ENCODE measurements around the gene USP38.
"Not testable (repeated sequence)": the region's sequence is repeated elsewhere in the genome, so short reads cannot be mapped to it uniquely, and the experiment has no call there.

The USP38 gene

DNA sequence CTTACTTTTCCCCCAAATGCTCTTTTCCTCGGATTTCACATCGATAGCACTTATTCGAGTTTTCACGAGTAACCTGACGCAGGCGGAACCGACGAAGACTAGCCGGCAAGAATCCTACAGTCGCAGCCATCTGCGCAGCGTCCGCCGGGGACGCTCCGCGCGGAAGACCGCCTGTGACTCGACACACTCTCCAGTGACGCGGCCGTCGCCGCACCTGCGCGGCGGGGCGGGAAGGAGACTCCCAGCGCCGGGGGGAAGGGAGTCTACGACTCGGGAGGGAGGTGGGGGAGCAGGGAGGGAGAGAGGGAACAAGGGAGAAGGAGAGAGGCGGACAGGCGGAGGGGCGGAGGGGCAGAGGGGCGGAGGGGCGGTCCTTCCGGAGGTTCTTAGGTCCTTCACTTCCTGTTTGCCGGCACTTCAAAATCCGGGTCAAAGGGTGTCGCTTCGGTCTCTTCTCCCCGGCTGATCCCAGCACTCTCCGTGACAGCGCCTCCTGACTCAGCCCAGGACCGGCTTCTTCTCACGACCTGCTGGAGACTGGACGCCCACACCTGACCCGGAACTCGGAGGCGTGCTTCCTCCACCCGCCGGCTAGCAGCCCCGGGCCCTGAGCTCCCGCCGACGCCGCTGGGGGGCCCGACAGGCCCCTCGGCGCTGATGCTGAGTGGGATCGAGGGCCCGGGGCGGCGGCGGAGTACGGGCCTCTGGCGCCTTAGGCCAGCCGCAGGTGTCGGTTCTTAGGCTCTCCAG lies at the start of gene USP38:
USP38 (plus strand) TSS at position 415 of the 750 bp plus-strand sequence. CDS start 534 bp downstream, outside the sequence.
- DNase-seq: peak; percentile 93

GRCh38 chr4:143135358-143135757 lies 49.4 kb upstream of the USP38 start:
- no peak for DNase-seq

DNA sequence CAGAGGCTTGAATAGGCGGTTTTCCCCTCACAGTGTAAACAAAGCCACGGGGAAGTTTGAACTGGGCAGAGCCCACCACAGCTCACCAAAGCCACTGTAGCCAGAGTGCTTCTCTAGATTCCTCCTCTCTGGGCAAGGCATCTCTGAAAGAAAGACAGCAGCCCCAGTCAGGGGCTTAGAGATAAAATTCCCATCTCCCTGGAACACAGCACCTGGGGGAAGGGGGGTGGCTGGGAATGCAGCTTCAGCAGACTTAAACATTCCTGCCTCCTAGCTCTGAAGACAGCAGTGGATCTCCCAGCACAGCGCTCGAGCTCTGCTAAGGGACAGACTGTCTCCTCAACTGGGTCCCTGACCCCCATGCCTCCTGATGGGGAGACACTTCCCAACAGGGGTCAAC lies 44.0 kb upstream of the USP38 start:
- DNase-seq: no peak

DNA sequence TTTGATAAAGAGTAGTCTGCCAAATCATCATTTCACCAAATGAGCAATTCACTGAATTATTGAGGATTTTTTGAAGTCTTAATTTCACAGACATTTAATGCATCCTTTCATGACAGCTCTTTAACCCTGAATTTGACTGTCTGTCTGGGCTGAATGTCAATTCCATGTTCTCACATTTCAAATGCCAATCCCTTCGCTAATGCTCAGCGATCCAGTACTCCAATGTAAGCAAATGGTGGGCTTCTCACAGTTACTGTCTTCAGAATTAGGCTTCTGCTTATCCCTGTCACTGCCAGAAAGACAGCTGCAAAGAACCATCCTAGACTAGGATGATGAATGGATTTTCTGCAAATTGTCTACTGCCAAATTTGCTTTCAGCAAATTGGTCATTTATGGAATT lies 36.2 kb upstream of the USP38 start:
- DNase-seq: no peak

DNA sequence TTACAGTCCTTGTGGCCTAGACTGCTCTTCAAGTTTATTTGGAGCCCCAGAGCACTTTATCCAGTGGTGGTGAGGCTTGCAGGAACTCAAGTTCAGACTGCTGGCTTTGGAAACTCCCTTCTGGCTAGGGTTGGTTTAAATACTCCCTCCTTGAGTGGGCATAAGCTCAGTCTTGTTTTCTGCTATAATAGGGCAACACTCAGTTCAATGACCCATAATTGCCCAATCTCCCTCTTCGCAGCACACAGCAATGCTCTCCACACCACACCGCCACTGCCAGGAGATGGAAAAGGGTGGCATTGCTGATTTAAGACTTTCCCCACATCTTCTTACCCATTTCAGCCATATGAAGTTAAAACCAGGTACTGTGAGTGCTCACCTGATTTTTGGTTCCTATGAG lies 27.9 kb upstream of the USP38 start:
- DNase-seq: no peak

DNA sequence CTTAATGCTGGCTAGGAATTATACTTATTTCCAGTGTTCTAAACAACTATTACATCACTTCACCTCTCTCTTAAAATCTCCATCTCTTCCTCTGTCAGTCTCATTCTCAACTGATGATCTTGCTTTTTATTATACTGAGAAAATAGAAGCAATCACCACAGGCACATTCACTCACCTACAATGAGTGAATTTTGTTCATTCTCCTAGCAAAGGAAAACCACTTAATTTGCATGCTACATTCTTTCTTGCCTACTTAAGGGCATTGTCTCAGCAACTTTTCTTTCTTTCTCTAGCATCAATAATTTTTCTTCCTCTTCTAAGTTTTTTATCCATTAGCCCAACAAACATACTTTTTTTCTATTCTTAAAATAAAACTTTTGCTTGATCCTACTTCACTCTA lies 21.1 kb upstream of the USP38 start:
- no peak for DNase-seq

- DNase-seq: not testable (repeated sequence)
These were observed 18.0 kb upstream of the USP38 start for GRCh38 chr4:143166722-143167121.

GRCh38 chr4:143178923-143179322 lies 5.8 kb upstream of the USP38 start:
- DNase-seq: no peak

DNA sequence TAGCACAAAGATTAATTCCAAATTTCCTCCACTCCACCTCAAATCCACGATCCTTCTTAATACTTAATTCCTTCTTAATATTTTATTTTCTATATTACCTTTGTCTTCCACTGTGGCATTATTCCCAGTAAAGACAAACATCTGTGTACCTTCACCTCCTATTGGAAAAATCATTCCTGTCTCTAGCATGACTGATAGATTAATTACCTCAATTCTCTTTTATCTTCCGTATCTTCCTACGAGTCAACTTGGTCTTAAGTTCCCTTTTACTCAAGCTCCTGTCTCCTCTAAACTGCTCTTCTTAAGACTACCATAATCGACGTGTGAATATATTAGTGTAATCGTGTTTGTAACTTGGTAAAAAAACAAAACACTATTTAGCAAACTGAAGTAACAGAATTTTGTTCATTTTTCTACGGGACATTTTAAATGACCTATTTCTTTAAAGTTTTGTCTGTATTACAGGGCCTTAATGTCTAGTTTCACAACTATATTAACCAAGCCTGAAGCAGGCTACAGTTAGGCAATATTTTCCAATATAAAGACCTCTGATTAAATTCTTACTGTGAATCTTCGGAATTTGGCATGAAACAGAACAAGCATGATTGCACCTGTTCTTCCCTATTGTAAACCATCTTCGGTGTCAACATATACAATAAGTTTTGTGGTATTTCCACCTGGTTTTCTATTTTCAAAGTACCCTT lies 1.1 kb upstream of the USP38 start:
- no peak for DNase-seq

DNA sequence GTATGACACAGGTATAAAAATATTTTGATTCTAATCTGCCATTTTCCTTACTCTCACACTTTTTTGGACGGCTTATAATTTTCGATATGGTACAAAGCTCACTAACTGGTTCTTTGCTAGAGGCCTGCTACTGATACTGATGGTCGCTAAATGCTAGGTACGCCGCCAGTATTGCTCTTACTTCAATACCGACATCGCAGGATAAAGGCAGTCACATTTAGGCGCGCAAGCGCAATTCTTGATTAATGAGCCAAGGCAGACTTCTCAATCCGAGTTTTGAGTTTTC lies 557 bp upstream of the USP38 start:
- no peak for DNase-seq

DNA sequence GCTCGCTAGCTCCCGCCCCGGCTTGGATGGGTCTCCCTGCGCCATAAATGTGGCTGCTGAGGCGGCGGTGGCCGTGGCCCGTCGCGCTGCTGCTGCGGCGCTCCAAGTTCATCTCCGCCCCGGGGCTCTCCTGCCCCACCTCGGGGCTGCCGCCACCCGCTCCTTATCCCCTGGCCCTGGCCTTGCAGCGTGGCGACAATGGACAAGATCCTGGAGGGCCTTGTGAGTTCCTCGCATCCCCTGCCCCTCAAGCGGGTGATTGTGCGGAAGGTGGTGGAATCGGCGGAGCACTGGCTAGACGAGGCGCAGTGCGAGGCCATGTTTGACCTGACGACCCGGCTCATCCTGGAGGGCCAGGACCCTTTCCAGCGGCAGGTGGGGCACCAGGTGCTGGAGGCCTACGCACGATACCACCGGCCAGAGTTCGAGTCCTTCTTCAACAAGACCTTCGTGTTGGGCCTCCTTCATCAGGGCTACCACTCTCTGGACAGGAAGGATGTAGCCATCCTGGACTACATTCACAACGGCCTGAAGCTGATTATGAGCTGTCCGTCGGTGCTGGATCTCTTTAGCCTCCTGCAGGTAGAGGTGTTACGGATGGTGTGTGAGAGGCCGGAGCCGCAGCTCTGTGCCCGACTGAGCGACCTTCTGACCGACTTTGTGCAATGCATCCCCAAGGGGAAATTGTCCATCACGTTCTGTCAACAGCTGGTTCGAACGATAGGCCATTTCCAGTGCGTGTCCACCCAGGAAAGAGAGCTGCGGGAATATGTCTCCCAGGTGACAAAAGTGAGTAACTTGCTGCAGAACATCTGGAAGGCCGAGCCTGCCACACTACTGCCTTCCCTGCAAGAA lies 763 bp downstream of the USP38 start:
- peak; percentile 2 for DNase-seq

GRCh38 chr4:143186212-143186611 lies 1.5 kb downstream of the USP38 start:
- DNase-seq: peak; percentile 21

GRCh38 chr4:143186649-143187048 lies 1.9 kb downstream of the USP38 start:
- DNase-seq: peak; percentile 3

- DNase-seq: no peak
These were observed 3.7 kb downstream of the USP38 start for GRCh38 chr4:143188136-143189088.

DNA sequence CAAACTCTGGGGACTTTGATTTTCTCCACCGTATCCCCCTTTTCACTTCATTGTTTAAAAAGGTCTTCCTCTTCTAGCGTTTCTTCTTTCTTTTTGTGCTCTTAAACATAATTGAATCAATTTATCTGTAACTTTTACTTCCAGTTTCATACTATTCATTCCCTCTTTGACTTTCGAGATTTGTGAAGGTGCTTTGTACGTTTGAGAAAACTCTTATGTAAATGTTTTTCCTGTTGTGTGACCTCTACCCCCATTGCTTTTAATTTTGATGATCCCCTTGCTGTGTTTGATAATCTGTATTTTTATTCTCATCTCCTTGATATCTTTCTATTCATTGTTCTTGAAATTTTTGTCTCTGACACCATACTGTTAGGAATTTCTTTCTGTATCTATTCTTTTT lies 4.8 kb downstream of the USP38 start:
- DNase-seq: no peak

DNA sequence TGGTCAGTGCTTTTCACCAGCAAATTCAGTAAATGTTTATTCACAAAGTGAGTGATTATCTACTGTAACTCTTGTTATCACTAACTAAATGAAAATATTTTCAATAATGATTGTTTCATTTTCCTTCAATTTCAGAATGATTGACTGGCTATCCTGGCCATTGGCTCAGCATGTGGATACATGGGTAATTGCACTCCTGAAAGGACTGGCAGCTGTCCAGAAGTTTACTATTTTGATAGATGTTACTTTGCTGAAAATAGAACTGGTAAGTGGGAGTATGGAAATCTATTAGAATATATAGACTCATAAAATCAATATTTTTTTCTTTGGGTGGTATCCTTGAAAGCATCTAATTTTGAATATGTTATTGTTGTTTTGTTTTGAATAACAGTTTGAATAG lies 10.9 kb downstream of the USP38 start:
- DNase-seq: no peak

- DNase-seq: no peak
These were observed 11.6 kb downstream of the USP38 start for GRCh38 chr4:143196323-143196722.

DNA sequence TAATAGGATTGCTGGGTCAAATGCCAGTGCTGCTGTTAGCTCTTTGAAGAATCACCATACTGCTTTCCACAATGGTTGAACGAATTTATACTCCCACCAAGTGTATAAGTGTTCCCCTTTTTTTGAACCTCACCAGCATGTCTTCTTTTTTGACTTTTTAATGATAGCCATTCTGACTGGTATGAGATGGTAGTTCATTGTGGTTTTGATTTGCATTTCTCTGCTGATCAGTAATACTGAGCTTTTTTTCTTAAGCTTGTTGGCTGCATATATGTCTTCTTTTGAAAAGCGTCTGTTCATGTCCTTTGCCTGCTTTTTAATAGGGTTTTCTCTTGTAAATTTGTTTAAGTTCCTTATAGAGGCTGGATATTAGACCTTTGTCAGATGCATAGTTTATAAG lies 14.8 kb downstream of the USP38 start:
- DNase-seq: no peak

- DNase-seq: peak; percentile 11
These were observed 18.1 kb downstream of the USP38 start for GRCh38 chr4:143202824-143203223.

- no peak for DNase-seq
These were observed 18.9 kb downstream of the USP38 start for GRCh38 chr4:143203577-143203976.

DNA sequence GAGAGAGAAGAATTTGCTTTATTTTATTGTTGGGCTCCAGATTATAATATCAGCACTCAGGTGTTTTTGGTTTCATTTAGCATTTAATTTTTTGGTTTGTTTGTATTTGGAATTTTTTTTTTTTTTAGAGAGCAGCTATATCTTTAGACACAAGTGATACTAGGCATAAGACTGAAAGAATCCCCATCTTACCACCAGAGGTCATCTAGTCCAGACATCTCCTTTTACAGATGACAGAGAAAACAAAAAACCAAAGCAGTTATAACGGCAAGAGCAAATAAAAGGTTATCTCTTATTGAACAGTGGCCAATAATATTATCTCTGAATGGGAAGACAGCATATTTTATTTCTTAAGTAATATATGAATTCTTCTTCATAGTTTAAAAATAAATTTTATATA lies 22.8 kb downstream of the USP38 start:
- peak; percentile 24 for DNase-seq

DNA sequence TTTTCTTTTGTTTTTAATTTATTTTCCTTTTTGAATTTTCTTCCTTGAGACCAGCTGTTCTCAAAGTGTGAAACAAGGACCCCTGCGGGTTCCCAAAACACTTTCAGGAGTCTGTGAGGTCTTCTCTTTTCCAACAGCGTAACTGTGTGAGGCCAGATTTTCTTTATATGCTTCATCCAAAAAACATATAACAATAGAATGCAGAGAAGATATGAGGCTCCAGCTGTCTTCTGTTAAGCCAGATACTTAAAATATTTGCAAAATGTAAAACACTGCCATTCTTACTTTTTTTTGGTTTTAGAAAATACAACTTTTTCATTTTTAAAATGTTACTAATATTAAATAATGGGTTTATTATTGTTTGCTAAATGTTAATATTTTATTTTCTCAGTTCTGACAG lies 27.8 kb downstream of the USP38 start:
- DNase-seq: no peak

DNA sequence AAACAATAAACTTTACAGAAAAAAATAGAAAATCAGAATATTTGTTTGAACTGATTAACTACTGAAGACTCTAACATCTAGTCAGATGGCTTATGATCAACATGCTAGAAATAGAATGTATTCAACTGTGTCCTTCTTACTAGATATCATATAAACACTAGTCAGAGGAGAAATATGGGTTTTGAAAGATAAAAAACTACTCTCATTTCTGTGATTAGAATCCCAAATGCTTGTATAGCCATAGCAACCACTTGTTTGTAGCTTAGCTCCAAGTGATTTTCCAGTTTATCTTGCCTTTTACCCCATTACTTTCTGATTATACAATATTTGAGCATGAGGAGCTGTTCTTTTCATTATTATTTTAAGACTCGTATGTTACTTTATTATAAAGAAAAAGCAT lies 31.2 kb downstream of the USP38 start:
- DNase-seq: no peak
